Astrocyte (in vitro differentiated cells and primary cell): Measurements from ENCODE around the gene HOXB4. TPM values are rescaled to one million over a fixed set of nuclear protein-coding genes. Genes with fewer than 3 reads are reported as not detected.

Experiments
- DNase-seq: peaks from one replicate; pipeline ENCODE4 v3.0.0-alpha.2; 2010; ENCODE audit warnings: low read depth
- FAIRE-seq: peaks from 2 replicates; lab custom pipeline; 2011; peaks lifted over from hg19 to GRCh38; lab: Jason Lieb, UNC
- H2AFZ ChIP-seq: 2 replicates; pipeline ENCODE4 v1.6.0; 2012; ENCODE audit warnings: low read depth, low read length, inconsistent platforms
- H3K27ac ChIP-seq: 2 replicates; pipeline ENCODE4 v1.5.1; 2011; ENCODE audit warnings: low read depth, low read length, inconsistent platforms
- H3K27me3 ChIP-seq: 2 replicates; pipeline ENCODE4 v1.6.0; 2011; ENCODE audit warnings: low read length, inconsistent platforms; ENCODE audit not compliant: insufficient read depth
- H3K36me3 ChIP-seq: 2 replicates; pipeline ENCODE4 v1.5.1; 2011; ENCODE audit warnings: low read length, inconsistent platforms; ENCODE audit not compliant: insufficient read depth
- H3K4me1 ChIP-seq: 2 replicates; pipeline ENCODE4 v1.5.1; 2011; ENCODE audit warnings: low read length, inconsistent platforms; ENCODE audit not compliant: insufficient read depth
- H3K4me2 ChIP-seq: 2 replicates; pipeline ENCODE4 v1.6.0; 2012; ENCODE audit warnings: low read length, inconsistent platforms
- H3K4me3 ChIP-seq: 2 replicates; pipeline ENCODE4 v1.5.1; 2011; ENCODE audit warnings: low read depth, mild to moderate bottlenecking, low read length, inconsistent platforms; ENCODE audit not compliant: insufficient read depth
- H3K79me2 ChIP-seq: 2 replicates; pipeline ENCODE4 v1.6.0; 2012; ENCODE audit warnings: mild to moderate bottlenecking, low read length, inconsistent platforms; ENCODE audit not compliant: insufficient read depth
- H3K9ac ChIP-seq: 2 replicates; pipeline ENCODE4 v1.6.0; 2012; ENCODE audit warnings: mild to moderate bottlenecking, low read length, inconsistent platforms
- H3K9me3 ChIP-seq: 2 replicates; pipeline ENCODE4 v1.5.1; 2012; ENCODE audit warnings: low read depth, mild to moderate bottlenecking, low read length, inconsistent platforms; ENCODE audit not compliant: insufficient read depth
- H4K20me1 ChIP-seq: 2 replicates; pipeline ENCODE4 v1.6.0; 2012; ENCODE audit warnings: low read length, inconsistent platforms; ENCODE audit not compliant: insufficient read depth
- H3K27ac Mint-ChIP-seq: one replicate; pipeline ENCODE4 v1.8.0; 2021; ENCODE audit warnings: mild to moderate bottlenecking, mixed read lengths; ENCODE audit not compliant: unreplicated experiment
- H3K27me3 Mint-ChIP-seq: one replicate; pipeline ENCODE4 v1.8.0; 2021; ENCODE audit warnings: low read depth, mixed read lengths; ENCODE audit not compliant: unreplicated experiment
- H3K36me3 Mint-ChIP-seq: one replicate; pipeline ENCODE4 v1.8.0; 2021; ENCODE audit warnings: low read depth, mixed read lengths; ENCODE audit not compliant: unreplicated experiment
- H3K4me1 Mint-ChIP-seq: one replicate; pipeline ENCODE4 v1.8.0; 2021; ENCODE audit warnings: low read depth, mixed read lengths; ENCODE audit not compliant: unreplicated experiment
- H3K4me3 Mint-ChIP-seq: one replicate; pipeline ENCODE4 v1.8.0; 2021; ENCODE audit warnings: mild to moderate bottlenecking, moderate library complexity, mixed read lengths; ENCODE audit not compliant: unreplicated experiment
- H3K9me3 Mint-ChIP-seq: one replicate; pipeline ENCODE4 v1.8.0; 2021; ENCODE audit warnings: mild to moderate bottlenecking, mixed read lengths; ENCODE audit not compliant: unreplicated experiment
- EZH2 ChIP-seq: IDR thresholded peaks from 2 replicates; pipeline ENCODE4 v1.6.1; 2012; ENCODE audit warnings: mild to moderate bottlenecking, low read length, inconsistent platforms; ENCODE audit not compliant: insufficient read depth
- total RNA-seq: library from RNA; stranded (reverse); gene quantifications from 2 replicates; pipeline ENCODE4 v1.2.1, GENCODE V29; 2021
- TF ChIP-seq, protein P1 (sequence below): IDR thresholded peaks from 2 replicates; pipeline ENCODE4 v1.5.1; 2011; ENCODE audit warnings: low read depth, mild to moderate bottlenecking, inconsistent platforms, low read length, moderate library complexity; ENCODE audit not compliant: insufficient read depth

Gene HOXB4
- total RNA-seq, 1 donor from 2014 or later = not detected

DNA sequence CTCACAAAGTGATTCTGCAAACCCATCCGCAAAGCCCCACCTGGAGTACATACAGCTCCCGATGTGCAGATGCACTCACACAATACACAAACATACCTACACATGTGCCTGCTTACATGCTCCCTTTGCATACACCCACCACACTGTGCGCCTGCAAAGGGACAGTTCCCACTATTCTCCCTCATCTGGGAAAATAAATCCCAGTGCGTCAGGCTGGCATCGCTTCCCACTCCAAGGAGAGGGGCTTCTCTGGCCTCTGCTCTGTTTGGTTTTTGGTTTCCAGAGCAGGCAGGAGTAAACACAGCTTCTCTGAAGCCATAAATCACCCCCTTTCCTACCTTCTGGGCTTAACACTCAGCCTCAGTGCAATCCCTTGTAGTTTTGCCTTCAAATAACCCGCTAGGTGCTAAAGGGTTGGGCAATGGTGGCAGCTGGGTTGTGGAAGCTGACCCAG lies 14.7 kb downstream of the HOXB4 start:
- peaks cover 55% of the 10 kb centered on the region for H3K27me3 Mint-ChIP-seq
- Histone ChIP-seq H3K4me1 (peaks cover 28% of the 10 kb centered on the region), H3K27ac (peak overlapping the region; percentile 57), H2AFZ (no peak overlapping the region), H3K4me2 (peak overlapping the region; percentile 83), H3K9me3 (no peaks in the 10 kb centered on the region), H3K79me2 (peaks cover 95% of the 10 kb centered on the region), H3K27me3 (peaks cover 86% of the 10 kb centered on the region), H4K20me1 (peaks cover 9% of the 10 kb centered on the region), H3K4me3 (peak overlapping the region; percentile 58), H3K9ac (peak overlapping the region; percentile 79), H3K36me3 (no peaks in the 10 kb centered on the region)
- no peak overlapping the region for H3K4me3 Mint-ChIP-seq
- H3K9me3 Mint-ChIP-seq = peaks cover 18% of the 10 kb centered on the region
- no peak overlapping the region for H3K27ac Mint-ChIP-seq
- H3K36me3 Mint-ChIP-seq = peaks cover 2% of the 10 kb centered on the region
- no peak for DNase-seq
- FAIRE-seq = no peak
- no peak for TF ChIP-seq EZH2
- TF ChIP-seq, protein P1, sequence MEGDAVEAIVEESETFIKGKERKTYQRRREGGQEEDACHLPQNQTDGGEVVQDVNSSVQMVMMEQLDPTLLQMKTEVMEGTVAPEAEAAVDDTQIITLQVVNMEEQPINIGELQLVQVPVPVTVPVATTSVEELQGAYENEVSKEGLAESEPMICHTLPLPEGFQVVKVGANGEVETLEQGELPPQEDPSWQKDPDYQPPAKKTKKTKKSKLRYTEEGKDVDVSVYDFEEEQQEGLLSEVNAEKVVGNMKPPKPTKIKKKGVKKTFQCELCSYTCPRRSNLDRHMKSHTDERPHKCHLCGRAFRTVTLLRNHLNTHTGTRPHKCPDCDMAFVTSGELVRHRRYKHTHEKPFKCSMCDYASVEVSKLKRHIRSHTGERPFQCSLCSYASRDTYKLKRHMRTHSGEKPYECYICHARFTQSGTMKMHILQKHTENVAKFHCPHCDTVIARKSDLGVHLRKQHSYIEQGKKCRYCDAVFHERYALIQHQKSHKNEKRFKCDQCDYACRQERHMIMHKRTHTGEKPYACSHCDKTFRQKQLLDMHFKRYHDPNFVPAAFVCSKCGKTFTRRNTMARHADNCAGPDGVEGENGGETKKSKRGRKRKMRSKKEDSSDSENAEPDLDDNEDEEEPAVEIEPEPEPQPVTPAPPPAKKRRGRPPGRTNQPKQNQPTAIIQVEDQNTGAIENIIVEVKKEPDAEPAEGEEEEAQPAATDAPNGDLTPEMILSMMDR = no peak
- H3K4me1 Mint-ChIP-seq = no peaks in the 10 kb centered on the region

DNA sequence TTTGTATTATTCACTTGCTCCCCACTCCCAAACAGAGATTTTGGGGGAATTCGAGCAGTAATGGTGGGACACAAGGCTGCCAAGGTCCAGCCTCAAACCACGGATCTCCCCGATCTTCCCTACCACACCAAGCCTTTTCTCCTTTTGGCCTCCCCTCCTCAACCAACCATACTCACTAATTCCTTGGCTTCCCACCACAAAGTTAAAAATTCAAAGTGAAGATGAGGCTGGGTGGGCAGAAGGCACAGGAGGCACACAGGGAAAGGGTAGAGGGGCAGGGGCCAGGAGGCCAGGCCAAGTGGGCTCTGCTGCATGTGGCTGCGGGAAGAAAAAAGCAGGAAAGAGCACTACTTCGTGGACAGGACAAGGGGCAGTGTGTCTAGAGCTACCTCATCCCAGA lies 15.2 kb downstream of the HOXB4 start:
- Mint-ChIP-seq H3K36me3 (peaks cover 2% of the 10 kb centered on the region), H3K27ac (no peak overlapping the region), H3K4me3 (no peak overlapping the region), H3K9me3 (peaks cover 16% of the 10 kb centered on the region), H3K27me3 (peaks cover 60% of the 10 kb centered on the region), H3K4me1 (no peaks in the 10 kb centered on the region)
- FAIRE-seq (no peak), DNase-seq (no peak)
- H3K4me2 ChIP-seq = peak overlapping the region; percentile 83
- TF ChIP-seq, protein P1 = no peak
- TF ChIP-seq EZH2 = no peak
- peaks cover 95% of the 10 kb centered on the region for H3K79me2 ChIP-seq
- peak overlapping the region; percentile 58 for H3K4me3 ChIP-seq
- peaks cover 9% of the 10 kb centered on the region for H4K20me1 ChIP-seq
- H3K9me3 ChIP-seq = no peaks in the 10 kb centered on the region
- peaks cover 86% of the 10 kb centered on the region for H3K27me3 ChIP-seq
- H3K36me3 ChIP-seq = no peaks in the 10 kb centered on the region
- peak overlapping the region; percentile 79 for H3K9ac ChIP-seq
- peak overlapping the region; percentile 57 for H3K27ac ChIP-seq
- H2AFZ ChIP-seq = no peak overlapping the region
- H3K4me1 ChIP-seq = peaks cover 32% of the 10 kb centered on the region
